ENCODE results near the gene CPA1. TPM values are rescaled to one million over a fixed set of nuclear protein-coding genes. Genes with fewer than 3 reads are reported as not detected.

The CPA1 gene
- total and polyA plus RNA-seq, 9 of the 15 experiments (the other 6 are each of a cell fraction or from before 2014, with no cell fraction given), result 6.5 TPM; not detected in 8

- TF ChIP-seq TFAP4 (CRISPR knock-in tag; IDR thresholded peaks at IDR 0.05; ENCODE audit: borderline replicate concordance) (0 out of 2 replicates have a peak, but pooled peaks have one; percentile 18), RERE (CRISPR knock-in tag; IDR thresholded peaks at IDR 0.05; ENCODE audit: borderline replicate concordance) (no peak), KDM1A (IDR thresholded peaks at IDR 0.05) (no peak), FOS (IDR thresholded peaks at IDR 0.05; ENCODE audit: extremely low read depth, insufficient read length) (no peak)
These were observed 24.0 kb upstream of the CPA1 start (continued) for GRCh38 chr7:130356121-130356875.

Measured in K562 (cell line).